ENCODE data around the gene MAST4.
"Not testable (repeated sequence)": the region's sequence is repeated elsewhere in the genome, so short reads cannot be mapped to it uniquely, and the experiment has no call there.

Gene MAST4

GRCh38 chr5:67160272-67160671 lies 564.1 kb downstream of the MAST4 start:
- DNase-seq (ENCODE audit: low read depth in 2 of 2): no peak

- no peak for DNase-seq (ENCODE audit: low read depth in 2 of 2)
Measured at GRCh38 chr5:67160985-67161384, 564.8 kb downstream of the MAST4 start.

- no peak for DNase-seq (ENCODE audit: low read depth in 2 of 2)
Measured at GRCh38 chr5:67161767-67162166, 565.6 kb downstream of the MAST4 start.

- no peak for DNase-seq (ENCODE audit: low read depth in 2 of 2)
Measured at GRCh38 chr5:67163231-67163756, 567.1 kb downstream of the MAST4 start.

- DNase-seq (ENCODE audit: low read depth in 2 of 2): no peak
Measured at GRCh38 chr5:67163863-67164595, 567.8 kb downstream of the MAST4 start.

GRCh38 chr5:67164856-67165525 lies 568.8 kb downstream of the MAST4 start:
- no peak for DNase-seq (ENCODE audit: low read depth in 2 of 2)

GRCh38 chr5:67165526-67166459 lies 569.6 kb downstream of the MAST4 start:
- DNase-seq (ENCODE audit: low read depth in 2 of 2): peak; percentile 60 to 71

GRCh38 chr5:67166460-67167285 lies 570.5 kb downstream of the MAST4 start:
- DNase-seq (ENCODE audit: low read depth in 2 of 2): peak; percentile 61 to 73

GRCh38 chr5:67168069-67168468 lies 571.9 kb downstream of the MAST4 start:
- DNase-seq (ENCODE audit: low read depth in 2 of 2): no peak

- no peak for DNase-seq (ENCODE audit: low read depth in 2 of 2)
Measured at GRCh38 chr5:67170767-67171166, 574.6 kb downstream of the MAST4 start.

- DNase-seq (ENCODE audit: low read depth in 2 of 2): not testable (repeated sequence)
Measured at GRCh38 chr5:67173351-67173750, 577.2 kb downstream of the MAST4 start.

GRCh38 chr5:67173959-67174358 lies 577.8 kb downstream of the MAST4 start:
- DNase-seq (ENCODE audit: low read depth in 2 of 2): no peak

- DNase-seq (ENCODE audit: low read depth in 2 of 2): no peak
Measured at GRCh38 chr5:67176936-67177335, 580.7 kb downstream of the MAST4 start.

GRCh38 chr5:67178085-67178484 lies 581.9 kb downstream of the MAST4 start:
- no peak for DNase-seq (ENCODE audit: low read depth in 2 of 2)

GRCh38 chr5:67178966-67179365 lies 582.8 kb downstream of the MAST4 start:
- DNase-seq (ENCODE audit: low read depth in 2 of 2): no peak

GRCh38 chr5:67179697-67180361 lies 583.6 kb downstream of the MAST4 start:
- DNase-seq (ENCODE audit: low read depth in 2 of 2): no peak

- DNase-seq (ENCODE audit: low read depth in 2 of 2): no peak
Measured at GRCh38 chr5:67181648-67182221, 585.5 kb downstream of the MAST4 start.

- no peak for DNase-seq (ENCODE audit: low read depth in 2 of 2)
Measured at GRCh38 chr5:67182301-67182790, 586.2 kb downstream of the MAST4 start.

- no peak for DNase-seq (ENCODE audit: low read depth in 2 of 2)
Measured at GRCh38 chr5:67183859-67184258, 587.7 kb downstream of the MAST4 start.
